ENCODE results near the gene PHLDA3.

PHLDA3 gene

DNA sequence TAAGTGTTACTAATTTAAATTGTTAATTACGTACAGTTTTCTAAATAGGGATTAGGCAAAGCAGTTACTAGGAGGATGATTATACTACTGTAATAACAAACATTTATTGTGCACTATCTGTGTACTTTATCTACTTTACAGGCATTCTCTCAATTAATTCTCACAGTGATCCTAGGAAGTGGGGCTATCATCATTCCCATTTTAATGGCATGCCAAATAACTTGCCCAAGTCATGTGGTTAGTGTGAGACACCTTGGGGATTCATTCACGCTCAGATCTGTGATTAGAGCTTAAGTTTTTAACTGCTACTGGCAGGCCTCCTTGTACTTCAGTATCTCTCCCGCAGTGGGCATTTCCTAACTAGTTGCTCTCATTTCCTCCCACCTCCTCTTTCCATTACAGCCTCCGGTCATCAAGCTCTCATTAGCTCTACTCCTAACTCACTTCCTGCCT, 11.5 kb downstream of the PHLDA3 start (continued):
- TF ChIP-seq ZNF426 (tag by site-specific recombination; IDR thresholded peaks at IDR 0.05) (no peak), ZNF2 (tag by site-specific recombination; IDR thresholded peaks at IDR 0.05) (no peak), ZNF768 (tag by site-specific recombination; IDR thresholded peaks at IDR 0.05) (no peak), YY1 (tag by site-specific recombination; IDR thresholded peaks at IDR 0.05) (no peak), ZFP3 (tag by site-specific recombination; IDR thresholded peaks at IDR 0.05; ENCODE audit: low read depth) (no peak), BCL11A (tag by site-specific recombination; IDR thresholded peaks at IDR 0.05; ENCODE audit: low read depth) (no peak), ZNF23 (tag by site-specific recombination; IDR thresholded peaks at IDR 0.05; ENCODE audit: borderline replicate concordance) (no peak), EGR2 (tag by site-specific recombination; IDR thresholded peaks at IDR 0.05; ENCODE audit: low read depth) (peak; percentile 27; the same call in 1 of the 2 replicates), ZNF610 (tag by site-specific recombination; IDR thresholded peaks at IDR 0.05; ENCODE audit: borderline replicate concordance) (no peak), ZNF629 (tag by site-specific recombination; IDR thresholded peaks at IDR 0.05) (no peak), ZNF544 (tag by site-specific recombination; IDR thresholded peaks at IDR 0.05) (no peak), ZXDB (tag by site-specific recombination; IDR thresholded peaks at IDR 0.05) (no peak), ZNF155 (tag by site-specific recombination; IDR thresholded peaks at IDR 0.05) (no peak), ZBTB8A (tag by site-specific recombination; IDR thresholded peaks at IDR 0.05) (0 out of 2 replicates have a peak, but pooled peaks have one; percentile 16), ZNF350 (tag by site-specific recombination; IDR thresholded peaks at IDR 0.05) (no peak), ZBTB48 (tag by site-specific recombination; IDR thresholded peaks at IDR 0.05) (no peak), ZBTB17 (tag by site-specific recombination; IDR thresholded peaks at IDR 0.05) (no peak), ZNF670 (tag by site-specific recombination; IDR thresholded peaks at IDR 0.05; ENCODE audit: low read depth) (no peak), ZNF37A (tag by site-specific recombination; IDR thresholded peaks at IDR 0.05) (no peak), ZNF48 (tag by site-specific recombination; IDR thresholded peaks at IDR 0.05) (no peak), ZNF677 (tag by site-specific recombination; IDR thresholded peaks at IDR 0.05) (no peak), ZNF747 (tag by site-specific recombination; IDR thresholded peaks at IDR 0.05) (no peak), ZNF354C (tag by site-specific recombination; IDR thresholded peaks at IDR 0.05; ENCODE audit: borderline replicate concordance, low read depth) (no peak), ZNF776 (tag by site-specific recombination; IDR thresholded peaks at IDR 0.05; ENCODE audit: borderline replicate concordance) (no peak), FEZF1 (tag by site-specific recombination; IDR thresholded peaks at IDR 0.05) (peak; percentile 38; the same call in 1 of the 2 replicates)
- TF ChIP-seq, protein P1, sequence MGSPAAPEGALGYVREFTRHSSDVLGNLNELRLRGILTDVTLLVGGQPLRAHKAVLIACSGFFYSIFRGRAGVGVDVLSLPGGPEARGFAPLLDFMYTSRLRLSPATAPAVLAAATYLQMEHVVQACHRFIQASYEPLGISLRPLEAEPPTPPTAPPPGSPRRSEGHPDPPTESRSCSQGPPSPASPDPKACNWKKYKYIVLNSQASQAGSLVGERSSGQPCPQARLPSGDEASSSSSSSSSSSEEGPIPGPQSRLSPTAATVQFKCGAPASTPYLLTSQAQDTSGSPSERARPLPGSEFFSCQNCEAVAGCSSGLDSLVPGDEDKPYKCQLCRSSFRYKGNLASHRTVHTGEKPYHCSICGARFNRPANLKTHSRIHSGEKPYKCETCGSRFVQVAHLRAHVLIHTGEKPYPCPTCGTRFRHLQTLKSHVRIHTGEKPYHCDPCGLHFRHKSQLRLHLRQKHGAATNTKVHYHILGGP (tag by site-specific recombination; IDR thresholded peaks at IDR 0.05) = no peak
- TF ChIP-seq, protein P2, sequence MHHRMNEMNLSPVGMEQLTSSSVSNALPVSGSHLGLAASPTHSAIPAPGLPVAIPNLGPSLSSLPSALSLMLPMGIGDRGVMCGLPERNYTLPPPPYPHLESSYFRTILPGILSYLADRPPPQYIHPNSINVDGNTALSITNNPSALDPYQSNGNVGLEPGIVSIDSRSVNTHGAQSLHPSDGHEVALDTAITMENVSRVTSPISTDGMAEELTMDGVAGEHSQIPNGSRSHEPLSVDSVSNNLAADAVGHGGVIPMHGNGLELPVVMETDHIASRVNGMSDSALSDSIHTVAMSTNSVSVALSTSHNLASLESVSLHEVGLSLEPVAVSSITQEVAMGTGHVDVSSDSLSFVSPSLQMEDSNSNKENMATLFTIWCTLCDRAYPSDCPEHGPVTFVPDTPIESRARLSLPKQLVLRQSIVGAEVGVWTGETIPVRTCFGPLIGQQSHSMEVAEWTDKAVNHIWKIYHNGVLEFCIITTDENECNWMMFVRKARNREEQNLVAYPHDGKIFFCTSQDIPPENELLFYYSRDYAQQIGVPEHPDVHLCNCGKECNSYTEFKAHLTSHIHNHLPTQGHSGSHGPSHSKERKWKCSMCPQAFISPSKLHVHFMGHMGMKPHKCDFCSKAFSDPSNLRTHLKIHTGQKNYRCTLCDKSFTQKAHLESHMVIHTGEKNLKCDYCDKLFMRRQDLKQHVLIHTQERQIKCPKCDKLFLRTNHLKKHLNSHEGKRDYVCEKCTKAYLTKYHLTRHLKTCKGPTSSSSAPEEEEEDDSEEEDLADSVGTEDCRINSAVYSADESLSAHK (tag by site-specific recombination; IDR thresholded peaks at IDR 0.05) = no peak
- TF ChIP-seq, protein P3, sequence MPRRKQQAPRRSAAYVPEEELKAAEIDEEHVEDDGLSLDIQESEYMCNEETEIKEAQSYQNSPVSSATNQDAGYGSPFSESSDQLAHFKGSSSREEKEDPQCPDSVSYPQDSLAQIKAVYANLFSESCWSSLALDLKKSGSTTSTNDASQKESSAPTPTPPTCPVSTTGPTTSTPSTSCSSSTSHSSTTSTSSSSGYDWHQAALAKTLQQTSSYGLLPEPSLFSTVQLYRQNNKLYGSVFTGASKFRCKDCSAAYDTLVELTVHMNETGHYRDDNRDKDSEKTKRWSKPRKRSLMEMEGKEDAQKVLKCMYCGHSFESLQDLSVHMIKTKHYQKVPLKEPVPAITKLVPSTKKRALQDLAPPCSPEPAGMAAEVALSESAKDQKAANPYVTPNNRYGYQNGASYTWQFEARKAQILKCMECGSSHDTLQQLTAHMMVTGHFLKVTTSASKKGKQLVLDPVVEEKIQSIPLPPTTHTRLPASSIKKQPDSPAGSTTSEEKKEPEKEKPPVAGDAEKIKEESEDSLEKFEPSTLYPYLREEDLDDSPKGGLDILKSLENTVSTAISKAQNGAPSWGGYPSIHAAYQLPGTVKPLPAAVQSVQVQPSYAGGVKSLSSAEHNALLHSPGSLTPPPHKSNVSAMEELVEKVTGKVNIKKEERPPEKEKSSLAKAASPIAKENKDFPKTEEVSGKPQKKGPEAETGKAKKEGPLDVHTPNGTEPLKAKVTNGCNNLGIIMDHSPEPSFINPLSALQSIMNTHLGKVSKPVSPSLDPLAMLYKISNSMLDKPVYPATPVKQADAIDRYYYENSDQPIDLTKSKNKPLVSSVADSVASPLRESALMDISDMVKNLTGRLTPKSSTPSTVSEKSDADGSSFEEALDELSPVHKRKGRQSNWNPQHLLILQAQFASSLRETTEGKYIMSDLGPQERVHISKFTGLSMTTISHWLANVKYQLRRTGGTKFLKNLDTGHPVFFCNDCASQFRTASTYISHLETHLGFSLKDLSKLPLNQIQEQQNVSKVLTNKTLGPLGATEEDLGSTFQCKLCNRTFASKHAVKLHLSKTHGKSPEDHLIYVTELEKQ (tag by site-specific recombination; IDR thresholded peaks at IDR 0.05; ENCODE audit: borderline replicate concordance) = peak; percentile 67; the same call in 1 of the 2 replicates
- TF ChIP-seq, protein P4, sequence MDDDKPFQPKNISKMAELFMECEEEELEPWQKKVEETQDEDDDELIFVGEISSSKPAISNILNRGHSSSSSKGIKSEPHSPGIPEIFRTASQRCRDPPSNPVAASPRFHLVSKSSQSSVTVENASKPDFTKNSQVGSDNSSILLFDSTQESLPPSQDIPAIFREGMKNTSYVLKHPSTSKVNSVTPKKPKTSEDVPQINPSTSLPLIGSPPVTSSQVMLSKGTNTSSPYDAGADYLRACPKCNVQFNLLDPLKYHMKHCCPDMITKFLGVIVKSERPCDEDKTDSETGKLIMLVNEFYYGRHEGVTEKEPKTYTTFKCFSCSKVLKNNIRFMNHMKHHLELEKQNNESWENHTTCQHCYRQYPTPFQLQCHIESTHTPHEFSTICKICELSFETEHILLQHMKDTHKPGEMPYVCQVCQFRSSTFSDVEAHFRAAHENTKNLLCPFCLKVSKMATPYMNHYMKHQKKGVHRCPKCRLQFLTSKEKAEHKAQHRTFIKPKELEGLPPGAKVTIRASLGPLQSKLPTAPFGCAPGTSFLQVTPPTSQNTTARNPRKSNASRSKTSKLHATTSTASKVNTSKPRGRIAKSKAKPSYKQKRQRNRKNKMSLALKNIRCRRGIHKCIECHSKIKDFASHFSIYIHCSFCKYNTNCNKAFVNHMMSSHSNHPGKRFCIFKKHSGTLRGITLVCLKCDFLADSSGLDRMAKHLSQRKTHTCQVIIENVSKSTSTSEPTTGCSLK (tag by site-specific recombination; IDR thresholded peaks at IDR 0.05) = no peak
- TF ChIP-seq, protein P5, sequence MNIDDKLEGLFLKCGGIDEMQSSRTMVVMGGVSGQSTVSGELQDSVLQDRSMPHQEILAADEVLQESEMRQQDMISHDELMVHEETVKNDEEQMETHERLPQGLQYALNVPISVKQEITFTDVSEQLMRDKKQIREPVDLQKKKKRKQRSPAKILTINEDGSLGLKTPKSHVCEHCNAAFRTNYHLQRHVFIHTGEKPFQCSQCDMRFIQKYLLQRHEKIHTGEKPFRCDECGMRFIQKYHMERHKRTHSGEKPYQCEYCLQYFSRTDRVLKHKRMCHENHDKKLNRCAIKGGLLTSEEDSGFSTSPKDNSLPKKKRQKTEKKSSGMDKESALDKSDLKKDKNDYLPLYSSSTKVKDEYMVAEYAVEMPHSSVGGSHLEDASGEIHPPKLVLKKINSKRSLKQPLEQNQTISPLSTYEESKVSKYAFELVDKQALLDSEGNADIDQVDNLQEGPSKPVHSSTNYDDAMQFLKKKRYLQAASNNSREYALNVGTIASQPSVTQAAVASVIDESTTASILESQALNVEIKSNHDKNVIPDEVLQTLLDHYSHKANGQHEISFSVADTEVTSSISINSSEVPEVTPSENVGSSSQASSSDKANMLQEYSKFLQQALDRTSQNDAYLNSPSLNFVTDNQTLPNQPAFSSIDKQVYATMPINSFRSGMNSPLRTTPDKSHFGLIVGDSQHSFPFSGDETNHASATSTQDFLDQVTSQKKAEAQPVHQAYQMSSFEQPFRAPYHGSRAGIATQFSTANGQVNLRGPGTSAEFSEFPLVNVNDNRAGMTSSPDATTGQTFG (tag by site-specific recombination; IDR thresholded peaks at IDR 0.05; ENCODE audit: borderline replicate concordance) = no peak
